HT1080 (cell line): ENCODE results near the gene APC. TPM values are rescaled to one million over a fixed set of nuclear protein-coding genes. Genes with fewer than 3 reads are reported as not detected.
A peak's percentile ranks its signal among the peaks of the same experiment; 100 is the strongest.

Experiments used
- DNase-seq: peaks from one replicate; pipeline ENCODE4 v3.0.0-alpha.2; 2015; ENCODE audit warnings: low read depth
- total RNA-seq: library from RNA; depleted of rRNA; stranded (reverse); fragments of >200 nt; shearing (Covaris generic); gene quantifications from 2 replicates; pipeline ENCODE4 v1.2.3, GENCODE V29; 2014

APC gene
- total RNA-seq, 1 experiment from 2014 or later: 28.9 TPM

DNA sequence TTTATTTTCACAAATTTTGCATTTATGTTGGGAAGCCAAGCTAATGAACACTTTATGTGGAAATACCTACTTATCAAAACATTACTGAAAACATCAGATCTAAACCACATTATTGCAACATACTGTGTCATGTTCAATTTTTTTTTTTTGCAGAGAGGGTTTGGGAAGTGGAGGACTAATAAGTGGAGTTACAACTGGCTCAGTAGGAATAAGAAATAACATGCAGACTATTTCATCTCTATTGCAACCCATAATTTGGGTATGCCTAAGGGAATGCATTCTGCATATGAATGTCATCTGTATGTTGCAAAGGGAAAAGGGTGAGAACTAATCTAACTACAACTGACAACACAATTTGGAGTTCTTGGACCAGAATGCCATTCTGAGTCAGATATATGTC lies 41.8 kb downstream of the APC start:
- peak; percentile 34 for DNase-seq

DNA sequence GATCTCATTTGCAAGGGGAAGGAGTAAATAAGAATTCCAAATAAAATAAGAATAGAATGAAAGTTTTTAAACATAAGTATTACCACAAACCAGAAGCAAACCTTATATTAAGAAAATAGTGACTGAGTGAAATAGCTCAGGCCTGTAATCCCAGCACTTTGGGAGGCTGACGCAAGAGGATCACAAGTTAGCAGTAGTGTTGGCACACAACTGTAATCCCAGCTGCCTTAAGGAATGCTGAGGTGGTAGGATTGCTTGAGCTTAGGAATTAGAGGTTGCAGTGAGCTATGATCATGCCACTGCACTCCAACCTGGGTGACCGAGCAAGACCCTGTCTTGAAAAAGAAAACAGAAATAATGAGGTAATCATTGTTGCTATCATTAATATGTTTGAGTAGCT lies 47.0 kb downstream of the APC start:
- DNase-seq: no peak

DNA sequence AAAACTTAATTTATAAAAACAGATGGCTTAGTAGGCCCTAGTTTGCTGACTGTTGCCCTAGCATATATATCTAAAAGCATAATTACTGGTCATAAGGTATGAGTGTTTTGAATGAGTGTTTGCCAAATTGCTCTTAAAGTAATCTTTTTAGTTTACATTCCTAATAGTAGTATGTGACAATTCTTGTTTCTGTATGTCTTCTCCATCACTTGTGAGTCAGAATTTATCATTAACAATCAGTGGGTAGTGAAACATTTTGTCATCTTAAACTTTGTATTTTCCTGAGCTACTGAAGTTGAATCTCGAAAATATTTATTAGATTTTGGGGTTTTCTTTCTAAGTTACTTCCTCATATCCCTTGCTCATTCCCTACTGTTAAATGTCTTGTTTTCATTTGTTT lies 49.6 kb downstream of the APC start:
- no peak for DNase-seq

DNA sequence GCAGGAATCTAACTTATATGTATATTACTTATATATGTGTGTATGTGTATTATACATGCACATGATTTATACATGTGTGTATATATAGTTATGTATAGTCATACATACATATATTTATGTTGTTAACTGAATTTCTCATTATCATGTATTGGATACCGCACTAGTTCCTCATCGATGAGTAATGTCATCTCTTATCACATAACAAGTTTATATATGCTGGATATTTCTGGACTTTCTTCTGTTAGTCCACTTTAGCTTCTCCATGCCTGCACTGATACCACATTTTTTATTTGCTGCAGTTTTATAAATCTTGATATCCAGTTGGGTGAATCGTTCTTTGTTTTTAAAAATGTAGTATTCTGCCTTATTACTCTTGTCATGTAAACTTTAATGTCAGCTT lies 50.2 kb downstream of the APC start:
- no peak for DNase-seq

DNA sequence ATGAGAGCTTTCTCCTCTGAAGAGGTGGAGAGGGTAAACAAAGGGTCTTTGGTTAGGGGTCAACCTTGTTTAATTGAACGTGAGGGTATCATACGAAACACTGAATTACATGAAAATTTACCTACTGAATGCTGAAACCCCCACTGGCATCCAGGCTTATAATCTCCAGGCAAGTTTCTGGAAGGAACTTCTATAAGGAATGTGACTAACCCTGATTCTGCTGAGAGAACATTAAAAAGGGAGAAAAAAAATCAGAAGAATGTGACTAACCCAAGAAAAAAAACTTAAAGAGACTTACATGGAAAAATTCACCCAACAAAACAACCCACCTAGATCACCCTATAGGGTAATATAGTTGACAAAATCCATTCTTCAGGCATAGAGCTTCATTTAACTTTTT lies 55.5 kb downstream of the APC start:
- DNase-seq: no peak

DNA sequence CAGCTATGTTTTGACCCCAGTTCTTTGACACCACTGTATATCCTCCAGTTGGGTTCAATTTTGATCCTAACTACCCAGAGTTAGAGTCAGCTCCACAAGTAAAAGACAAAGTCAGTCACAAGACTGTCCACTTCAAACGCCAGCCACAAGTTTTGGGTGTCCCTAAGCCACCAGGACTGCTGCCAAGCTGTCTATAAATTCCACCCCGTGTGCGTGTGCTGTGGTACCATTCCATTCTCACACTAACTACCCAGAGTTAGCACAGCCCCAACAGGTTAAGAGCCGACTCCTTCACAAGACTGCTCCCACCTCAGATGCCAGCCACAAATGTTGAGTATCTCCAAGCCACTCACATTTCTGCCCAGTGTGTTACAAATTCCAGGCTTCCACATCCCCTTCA lies 56.7 kb downstream of the APC start:
- DNase-seq: no peak

DNA sequence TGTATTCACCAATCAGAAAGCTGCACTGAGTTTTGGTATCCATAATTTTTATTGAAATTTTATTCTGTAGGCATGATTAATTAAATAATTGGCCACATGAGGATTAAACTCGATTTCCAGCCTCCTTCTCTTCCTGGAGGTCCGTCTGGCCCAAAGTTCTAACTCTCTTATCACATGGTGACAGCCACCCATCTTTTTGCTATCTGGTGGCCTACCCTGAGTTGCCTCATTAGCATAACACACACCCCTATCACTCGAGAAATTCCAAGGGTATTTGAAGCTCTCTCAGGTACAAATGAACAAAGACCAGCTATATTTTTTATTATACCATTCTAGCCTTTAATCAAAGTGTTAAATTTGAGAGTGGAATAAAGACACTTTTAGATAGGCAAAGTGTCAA lies 57.7 kb downstream of the APC start:
- DNase-seq: no peak

DNA sequence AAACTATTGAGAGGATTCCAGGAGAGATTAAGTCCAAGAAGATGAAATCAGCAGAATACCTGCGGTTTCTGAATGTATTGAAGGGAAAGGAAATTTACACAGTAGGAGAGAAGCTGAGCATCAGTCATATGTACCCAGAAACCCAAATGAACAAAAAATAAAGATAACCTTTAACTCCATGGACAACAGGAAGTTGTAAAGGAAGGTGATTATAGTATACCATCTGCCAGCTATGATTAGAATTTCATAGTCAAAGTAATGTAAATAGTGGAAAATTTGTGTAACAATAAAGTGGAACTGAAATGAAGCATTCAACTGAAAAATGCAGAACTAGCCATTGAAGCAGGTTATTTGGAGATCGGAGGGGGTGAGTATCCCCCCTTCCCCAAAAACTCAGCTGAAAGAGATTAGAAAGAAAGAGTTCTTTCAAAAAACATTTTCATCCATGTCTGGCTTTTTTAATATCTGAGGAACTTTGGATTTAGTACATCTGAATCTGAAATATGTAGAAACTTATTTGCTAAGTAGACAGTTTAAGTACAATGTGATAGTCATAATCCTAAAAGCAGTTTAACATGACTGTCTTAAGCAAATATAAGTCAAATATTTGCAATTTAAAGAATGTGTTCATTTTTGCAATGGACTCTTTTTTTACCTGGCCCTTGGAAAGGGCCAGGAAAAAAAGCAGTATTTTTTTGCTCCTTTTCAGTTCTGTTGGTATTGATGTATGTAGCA lies 58.4 kb downstream of the APC start:
- no peak for DNase-seq

DNA sequence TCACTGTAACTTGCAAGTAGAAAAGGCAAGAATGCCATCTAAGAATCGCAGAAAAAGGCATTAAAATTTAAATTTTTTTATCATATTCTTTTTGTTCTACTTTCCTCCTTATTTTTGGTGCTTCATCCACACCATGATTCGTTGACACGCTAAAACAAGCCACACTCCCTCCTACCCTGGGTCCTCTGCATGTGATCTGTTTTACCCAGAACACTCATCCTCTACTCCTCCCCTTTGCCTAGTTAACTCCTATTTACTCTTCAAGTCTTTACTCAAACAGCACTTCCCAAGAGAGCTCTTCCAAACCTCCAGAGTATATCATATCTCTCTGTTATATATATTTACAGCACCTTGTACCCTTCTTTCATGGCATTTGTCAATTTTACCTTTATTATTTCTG lies 62.0 kb downstream of the APC start:
- DNase-seq: no peak

DNA sequence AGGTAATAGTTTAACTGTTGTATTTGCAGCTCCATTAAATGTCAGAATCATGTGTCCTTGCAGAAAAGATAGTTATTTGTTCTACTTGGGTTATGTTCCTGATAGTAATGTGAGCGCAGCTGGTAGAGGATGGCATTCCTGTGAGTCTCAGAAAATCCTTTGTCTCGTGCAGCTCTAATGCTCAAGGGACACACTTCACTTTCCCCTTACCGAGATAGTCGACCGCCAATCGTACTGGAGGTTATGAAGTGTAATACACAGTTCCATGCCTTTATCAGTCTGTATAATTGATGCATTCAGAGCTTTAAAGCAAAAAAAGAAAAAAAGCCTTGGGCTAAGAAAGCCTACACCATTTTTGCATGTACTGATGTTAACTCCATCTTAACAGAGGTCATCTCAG lies 63.2 kb downstream of the APC start:
- DNase-seq: no peak

DNA sequence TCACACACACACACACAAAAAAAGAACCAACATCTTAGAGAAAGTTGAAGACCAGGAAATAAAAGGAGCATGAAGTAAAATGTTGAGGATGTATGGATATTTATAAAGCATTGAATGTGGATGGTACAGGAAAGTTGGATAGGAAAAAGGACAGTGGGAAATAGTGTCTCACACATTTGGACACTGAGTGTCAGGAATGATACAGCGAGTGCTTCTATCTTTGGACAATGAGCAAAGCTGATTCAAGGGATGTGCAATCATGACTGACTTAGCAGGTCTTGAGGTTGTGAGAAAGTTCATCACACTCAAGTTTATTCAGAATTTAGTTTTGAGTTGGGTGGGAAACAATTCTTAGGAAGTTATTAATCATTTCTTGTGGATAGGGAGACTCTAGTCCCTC lies 73.3 kb downstream of the APC start:
- DNase-seq: no peak

DNA sequence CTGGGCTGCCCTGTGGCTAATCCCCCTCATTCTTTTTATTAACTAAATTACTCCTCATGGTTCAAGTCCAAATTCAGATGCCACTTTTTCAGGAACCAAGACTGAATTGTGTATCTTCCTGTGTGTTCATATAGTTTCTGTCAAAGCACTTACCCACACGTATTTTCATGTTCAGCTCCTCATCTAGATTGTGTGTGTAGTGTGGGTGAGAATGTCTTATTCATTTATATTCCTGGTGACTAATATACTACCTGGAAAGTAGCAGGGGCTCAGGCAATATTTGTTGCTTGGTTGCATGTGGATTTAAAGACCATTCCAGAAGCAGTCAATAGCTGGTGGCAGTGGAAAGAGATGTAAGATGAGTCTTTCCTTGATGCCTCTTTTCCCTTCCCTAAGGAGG lies 74.9 kb downstream of the APC start:
- no peak for DNase-seq

DNA sequence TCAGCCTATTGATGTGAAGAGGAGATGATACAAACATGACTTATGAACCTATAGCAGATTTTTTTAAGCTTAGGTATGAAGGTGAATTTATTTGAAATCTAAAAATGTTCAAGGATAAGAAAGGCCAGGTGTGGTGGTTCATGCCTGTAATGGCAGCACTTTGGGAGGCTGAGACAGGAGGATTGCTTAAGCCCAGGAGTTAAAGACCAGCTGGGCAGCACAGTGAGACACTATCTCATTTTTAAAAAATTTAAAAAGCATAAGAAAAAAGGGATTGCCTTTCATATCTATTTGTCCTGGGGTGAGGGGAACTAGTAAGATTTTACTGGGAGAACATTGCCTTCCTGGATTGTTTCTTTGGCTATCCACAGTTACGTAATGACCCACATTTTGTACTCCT lies 82.6 kb downstream of the APC start:
- DNase-seq: no peak

DNA sequence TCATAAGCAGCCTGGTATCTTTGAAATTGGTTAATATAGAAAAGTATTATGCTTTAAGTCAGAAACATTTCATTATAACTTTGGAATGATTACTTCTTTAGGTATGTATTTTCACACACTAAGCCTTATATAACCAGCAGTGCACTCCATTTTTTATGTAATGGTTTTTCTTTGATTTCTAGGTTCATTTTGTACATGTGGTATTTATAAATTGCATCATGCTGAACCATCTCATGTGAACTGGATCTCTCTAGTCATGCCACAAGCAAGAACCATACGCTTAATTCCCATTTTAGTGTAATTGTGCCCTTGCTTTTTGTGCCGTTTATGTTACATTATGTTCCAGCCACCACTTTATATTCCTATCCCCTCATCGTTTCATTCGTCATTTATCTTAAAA lies 84.8 kb downstream of the APC start:
- no peak for DNase-seq

DNA sequence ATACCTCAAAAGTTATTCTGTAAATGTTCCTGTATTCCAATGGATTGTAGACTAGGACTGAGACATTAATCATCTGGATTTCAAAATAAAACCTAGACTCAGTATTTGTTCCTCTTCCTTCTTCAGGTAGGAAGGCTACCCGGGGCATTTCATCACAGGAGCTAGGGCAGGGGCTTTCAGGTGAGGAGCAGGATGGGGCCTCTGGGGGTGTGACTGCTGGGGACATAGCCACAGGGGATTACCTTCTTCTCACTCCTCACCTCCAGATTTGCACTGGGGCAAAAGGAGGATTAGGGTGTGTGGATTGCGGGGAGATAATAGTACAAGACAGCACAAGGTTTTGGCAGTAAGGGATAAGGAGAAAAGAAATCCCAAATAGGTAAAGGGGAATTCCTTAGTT lies 85.5 kb downstream of the APC start:
- DNase-seq: no peak

DNA sequence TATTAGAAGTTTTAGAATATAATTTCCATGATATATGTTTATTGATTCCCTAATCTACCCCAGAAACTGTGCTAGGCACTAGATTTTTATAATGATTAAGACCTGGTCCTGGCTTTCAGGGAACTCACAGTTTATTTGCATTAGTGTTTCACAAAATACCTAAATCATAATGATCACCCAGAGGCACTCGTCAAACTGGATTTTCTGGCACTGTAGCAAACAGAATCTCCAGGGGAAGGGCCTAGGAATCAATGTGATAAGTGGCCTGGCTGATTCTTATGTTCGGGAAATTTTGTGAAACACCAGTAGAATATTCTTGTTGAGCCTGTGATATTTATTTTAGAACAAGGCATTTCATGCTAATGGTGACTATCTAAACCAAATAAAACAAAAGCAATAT lies 86.0 kb downstream of the APC start:
- no peak for DNase-seq

DNA sequence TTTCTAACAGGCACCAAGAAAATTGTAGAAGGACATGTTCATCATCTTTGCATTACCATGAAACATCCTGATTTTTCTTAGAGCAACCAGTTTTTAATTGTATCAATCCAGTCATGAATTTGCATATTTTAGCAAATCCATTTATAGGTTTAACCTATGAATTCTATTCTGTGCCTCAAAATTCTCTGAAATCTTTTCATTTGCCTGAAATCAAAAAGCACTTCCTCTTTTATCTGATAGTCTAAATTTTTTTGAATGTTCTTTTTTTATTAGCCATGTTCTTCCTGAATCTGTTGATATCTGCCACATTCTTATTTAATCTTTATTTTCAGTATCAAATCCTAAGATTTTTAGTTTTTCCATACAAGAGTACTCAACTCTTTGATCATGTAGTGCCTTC lies 86.5 kb downstream of the APC start:
- DNase-seq: no peak

DNA sequence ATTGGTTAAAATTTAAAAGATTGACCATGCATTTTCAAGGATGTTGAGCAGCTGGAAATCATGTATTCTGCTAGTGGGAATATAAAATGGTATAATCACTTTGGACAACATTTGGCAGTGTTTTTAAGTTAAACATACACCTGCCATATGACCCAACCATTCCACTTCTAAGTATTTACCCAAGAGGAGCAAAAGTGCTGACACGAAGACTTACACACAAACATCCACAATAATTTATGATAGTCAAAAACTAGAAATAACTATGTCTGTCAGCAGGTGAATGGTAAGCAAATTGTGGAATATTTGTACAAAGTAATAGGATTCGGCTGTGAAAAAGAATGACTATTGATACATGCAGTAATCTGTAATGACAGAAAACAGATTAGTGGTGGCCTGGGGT lies 92.7 kb downstream of the APC start:
- no peak for DNase-seq

DNA sequence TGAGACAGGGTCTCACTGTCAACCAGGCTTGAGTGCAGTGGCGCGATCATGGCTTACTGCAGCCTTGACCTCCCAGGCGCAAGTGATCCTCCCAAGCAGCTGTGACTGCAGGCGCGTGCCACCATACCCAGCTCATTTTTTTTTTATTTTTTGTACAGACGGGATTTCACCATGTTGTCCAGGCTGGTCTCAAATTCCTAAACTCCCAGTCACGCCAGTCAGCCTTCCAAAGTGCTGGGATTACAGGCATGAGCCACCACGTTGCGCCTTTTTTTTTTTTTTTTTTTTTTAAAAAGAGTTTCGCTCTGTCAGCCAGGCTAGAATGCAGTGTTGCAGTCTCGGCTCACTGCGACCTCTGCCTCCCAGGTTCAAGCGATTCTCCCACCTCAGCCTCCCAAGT lies 96.3 kb downstream of the APC start:
- DNase-seq: no peak

DNA sequence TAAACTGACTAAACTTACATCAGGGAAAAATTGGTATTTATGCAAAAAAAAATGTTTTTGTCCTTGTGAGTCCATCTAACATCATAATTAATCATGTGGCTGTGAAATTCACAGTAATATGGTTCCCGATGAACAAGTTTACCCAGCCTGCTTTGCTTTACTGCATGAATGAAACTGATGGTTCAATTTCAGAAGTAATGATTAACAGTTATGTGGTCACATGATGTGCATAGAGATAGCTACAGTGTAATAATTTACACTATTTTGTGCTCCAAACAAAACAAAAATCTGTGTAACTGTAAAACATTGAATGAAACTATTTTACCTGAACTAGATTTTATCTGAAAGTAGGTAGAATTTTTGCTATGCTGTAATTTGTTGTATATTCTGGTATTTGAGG lies 106.8 kb downstream of the APC start:
- no peak for DNase-seq

DNA sequence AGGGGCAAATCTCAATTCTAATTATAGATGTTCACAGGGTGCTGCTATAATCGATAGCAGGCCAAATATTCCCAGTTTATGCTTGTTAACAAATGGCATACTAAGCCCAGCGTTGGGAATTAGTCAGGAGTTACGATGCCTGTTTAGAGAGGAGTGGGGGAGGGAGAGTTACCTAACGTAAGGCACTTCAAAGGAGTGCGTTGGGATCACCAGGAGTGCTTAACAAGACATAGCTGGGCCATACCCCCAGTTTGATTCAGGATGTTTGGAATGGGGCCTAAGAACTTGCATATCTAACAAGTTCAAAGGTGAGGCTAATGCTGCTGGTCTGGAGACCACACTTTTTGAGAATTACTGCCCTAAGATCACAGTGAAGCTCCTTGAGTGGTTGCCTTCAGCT lies 108.9 kb downstream of the APC start:
- no peak for DNase-seq

DNA sequence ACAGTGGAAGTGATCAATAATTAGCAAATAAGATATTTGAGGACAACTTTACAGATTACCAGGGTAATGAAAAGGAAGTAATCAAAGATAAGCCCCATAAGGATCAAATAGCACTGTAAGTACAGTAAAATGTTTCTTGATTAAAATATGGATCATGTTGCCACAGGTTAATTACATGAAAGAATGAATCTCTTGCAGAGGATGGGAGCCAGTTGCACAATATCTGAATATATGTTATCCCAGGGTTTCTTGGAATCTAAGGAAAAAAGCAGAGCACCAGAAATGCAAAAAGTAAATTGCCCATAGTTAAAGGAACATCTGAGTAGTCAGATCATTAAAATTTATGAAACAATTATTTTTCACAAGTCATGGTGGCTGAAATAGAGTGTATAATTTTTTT lies 109.6 kb downstream of the APC start:
- no peak for DNase-seq

DNA sequence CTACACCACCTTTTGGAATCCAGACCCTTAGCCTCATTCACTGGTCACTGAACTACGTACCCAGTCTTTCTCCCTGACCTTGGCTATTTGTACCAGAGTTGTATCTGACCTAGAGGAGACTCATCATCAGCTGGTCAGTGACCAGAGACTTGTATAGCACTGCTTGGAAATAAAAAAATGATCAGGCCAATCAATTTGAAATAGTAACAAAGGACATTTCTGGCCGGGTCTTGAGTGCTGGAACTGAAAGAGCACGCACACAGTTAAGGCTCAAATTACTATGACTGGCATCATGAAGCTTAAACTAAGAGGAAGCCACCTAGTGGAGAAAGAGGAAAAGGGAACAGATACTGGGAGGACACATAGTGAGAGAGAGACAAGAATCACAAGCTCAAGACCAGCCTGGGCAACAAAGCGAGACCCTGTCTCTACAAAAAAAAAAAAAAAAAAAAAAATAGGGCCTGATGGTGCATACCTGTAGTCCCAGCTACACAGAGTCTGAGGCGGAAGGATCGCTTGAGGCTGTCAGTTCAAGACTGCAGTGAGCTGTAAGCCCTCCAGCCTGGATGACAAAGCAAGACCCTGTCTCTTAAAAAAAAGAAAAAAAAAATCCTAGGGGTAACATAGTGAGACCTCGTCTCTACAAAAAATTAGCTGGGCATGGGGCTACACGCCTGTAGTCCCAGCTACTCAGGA lies 110.6 kb downstream of the APC start:
- DNase-seq: peak; percentile 76
